Coronary artery (tissue), 2 donors: Measurements from ENCODE around the gene SESTD1.

Experiments used
- DNase-seq: peaks from one replicate; pipeline ENCODE4 v3.0.0-alpha.2; 2017; ENCODE audit warnings: low spot score
- H3K27ac ChIP-seq, 2 donors: fragments of 200-600 bp; sonication (generic); one replicate each; pipeline ENCODE4 v1.5.1; 2016 to 2019
- H3K4me3 ChIP-seq: fragments of 200-600 bp; sonication (generic); 2 replicates; pipeline ENCODE4 v1.5.1; 2016; ENCODE audit warnings: mild to moderate bottlenecking, moderate library complexity
- CTCF ChIP-seq: fragments of 200-600 bp; sonication (generic); IDR thresholded peaks from one replicate; pipeline ENCODE4 v1.5.1; 2019; ENCODE audit warnings: antibody characterized with exemption

The SESTD1 gene

GRCh38 chr2:179186126-179186525 is 78.5 kb downstream of the SESTD1 start:
- no peak for DNase-seq
- H3K27ac ChIP-seq, result no peak overlapping the region
- H3K4me3 ChIP-seq, result no peak overlapping the region
- no peak for TF ChIP-seq CTCF

- H3K4me3 ChIP-seq, result no peak overlapping the region
- TF ChIP-seq CTCF, result no peak
- DNase-seq, result no peak
- H3K27ac ChIP-seq, result no peak overlapping the region
Measured at GRCh38 chr2:179184610-179185009, 80.0 kb downstream of the SESTD1 start.

GRCh38 chr2:179181002-179181401 is 83.6 kb downstream of the SESTD1 start:
- TF ChIP-seq CTCF, result no peak

DNA sequence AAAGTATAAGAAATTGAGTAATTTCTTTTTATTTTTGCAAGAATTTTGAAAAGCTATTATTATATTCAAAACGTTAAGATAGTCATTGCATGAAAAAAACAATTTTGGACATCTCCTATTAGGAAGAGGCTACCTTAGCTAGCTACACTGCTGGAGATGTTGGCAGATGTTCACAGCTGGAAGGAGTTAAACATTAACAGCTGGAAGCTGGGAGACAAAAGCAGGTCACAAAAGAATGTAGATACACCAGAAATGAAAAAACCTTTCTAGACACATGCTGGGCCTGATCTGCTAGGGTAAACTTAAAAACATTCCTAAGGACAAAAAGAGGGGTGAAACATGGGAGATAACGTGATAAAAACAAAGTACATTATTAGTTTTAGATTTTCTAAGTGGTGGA is 84.4 kb downstream of the SESTD1 start:
- DNase-seq, result no peak
- no peak for TF ChIP-seq CTCF
- H3K4me3 ChIP-seq, result no peak overlapping the region
- H3K27ac ChIP-seq, result no peak overlapping the region

More at GRCh38 chr2:179181002-179181401, 83.6 kb downstream of the SESTD1 start:
- no peak overlapping the region for H3K4me3 ChIP-seq
- no peak for DNase-seq
- no peak overlapping the region for H3K27ac ChIP-seq

DNA sequence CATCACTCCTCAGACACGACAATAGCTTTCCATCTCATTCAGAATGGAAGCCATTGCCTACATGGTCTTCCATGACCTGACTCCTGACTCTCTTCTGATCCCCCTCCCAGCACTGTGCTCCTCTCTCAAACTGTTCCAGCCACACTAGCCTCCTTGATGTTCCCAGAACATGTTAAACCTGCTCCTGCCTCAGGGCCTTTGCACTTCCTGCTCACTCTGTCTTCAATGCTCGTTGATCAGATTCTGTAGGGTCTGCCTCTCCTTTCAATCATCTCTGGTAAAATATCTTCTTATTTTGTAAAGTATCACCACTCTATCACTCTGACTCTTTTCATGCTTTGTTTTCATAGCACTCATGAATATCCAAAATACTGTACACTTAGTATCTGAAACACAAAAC is 84.9 kb downstream of the SESTD1 start:
- no peak for TF ChIP-seq CTCF
- Histone ChIP-seq H3K4me3 (no peak overlapping the region), H3K27ac (no peak overlapping the region)
- DNase-seq, result no peak

DNA sequence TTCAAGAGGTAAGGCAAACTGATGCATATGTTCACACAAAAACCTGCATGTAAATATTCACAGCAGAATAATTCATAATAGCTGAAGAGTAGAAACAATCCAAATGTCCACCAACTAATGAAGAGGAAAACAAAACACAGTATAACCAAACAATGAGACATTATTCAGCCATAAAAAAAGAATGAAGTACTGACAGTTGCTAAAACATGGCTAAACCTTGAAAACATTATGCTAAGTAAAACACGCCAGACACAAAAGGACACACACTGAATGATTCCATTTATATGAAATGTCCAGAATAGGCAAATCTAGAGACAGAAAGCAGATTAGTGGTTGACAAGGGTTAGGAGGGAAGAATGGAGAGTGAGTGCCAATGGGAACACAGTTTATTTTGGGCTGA is 86.9 kb downstream of the SESTD1 start:
- Histone ChIP-seq H3K4me3 (no peak overlapping the region), H3K27ac (no peak overlapping the region)
- TF ChIP-seq CTCF, result no peak
- DNase-seq, result no peak

- DNase-seq, result no peak
- TF ChIP-seq CTCF, result no peak
- H3K27ac ChIP-seq, result no peak overlapping the region
- H3K4me3 ChIP-seq, result no peak overlapping the region
Measured at GRCh38 chr2:179174240-179174639, 90.4 kb downstream of the SESTD1 start.
